ENCODE results near the gene FAM177A1. TPM values are rescaled to one million over a fixed set of nuclear protein-coding genes. Genes with fewer than 3 reads are reported as not detected.

The FAM177A1 gene
- total and polyA plus RNA-seq, 2 of the 13 experiments (the other 11 are each of a cell fraction or from before 2014, with no cell fraction given): 72.9 to 119 TPM

GRCh38 chr14:35046751-35047536 is 872 bp downstream of the FAM177A1 start (continued):
- TF ChIP-seq IRF9 (CRISPR knock-in tag; IDR thresholded peaks at IDR 0.05; ENCODE audit: borderline replicate concordance) (peak; percentile 48), POGZ (CRISPR knock-in tag; IDR thresholded peaks at IDR 0.05) (no peak), ZNF629 (CRISPR knock-in tag; conservative IDR thresholded peaks at IDR 0.05) (peak; percentile 98), BORCS8-MEF2B (CRISPR knock-in tag; IDR thresholded peaks at IDR 0.05) (0 out of 2 replicates have a peak, but pooled peaks have one; percentile 2), HOXA9 (CRISPR knock-in tag; IDR thresholded peaks at IDR 0.05; ENCODE audit: borderline replicate concordance) (no peak), ZNF616 (CRISPR knock-in tag; IDR thresholded peaks at IDR 0.05; ENCODE audit: low read depth) (no peak), CC2D1A (CRISPR knock-in tag; IDR thresholded peaks at IDR 0.05) (0 out of 2 replicates have a peak, but pooled peaks have one; percentile 88), CENPBD1 (CRISPR knock-in tag; IDR thresholded peaks at IDR 0.05; ENCODE audit: borderline replicate concordance, low read depth) (0 out of 2 replicates have a peak, but pooled peaks have one; percentile 18), HOXA3 (CRISPR knock-in tag; IDR thresholded peaks at IDR 0.05) (peak; percentile 34; the same call in 1 of the 2 replicates), ZBTB42 (CRISPR knock-in tag; IDR thresholded peaks at IDR 0.05) (0 out of 2 replicates have a peak, but pooled peaks have one; percentile 30), PRPF4 (IDR thresholded peaks at IDR 0.05; ENCODE audit: low read depth, low read length, poor library complexity, severe bottlenecking) (peak; percentile 76), MAFK (conservative IDR thresholded peaks at IDR 0.05 in 1 of 2, IDR thresholded peaks at IDR 0.05 in 1 of 2; ENCODE audit: low read length in 2 of 2) (no peak), ZBTB20 (CRISPR knock-in tag; IDR thresholded peaks at IDR 0.05; ENCODE audit: borderline replicate concordance, low read depth) (no peak; the same call in 1 of the 2 replicates), ZFP41 (CRISPR knock-in tag; IDR thresholded peaks at IDR 0.05; ENCODE audit: borderline replicate concordance) (peak; percentile 89), ZNF317 (CRISPR knock-in tag; IDR thresholded peaks at IDR 0.05) (peak; percentile 1; the same call in 1 of the 2 replicates), ZNF256 (CRISPR knock-in tag; conservative IDR thresholded peaks at IDR 0.05) (no peak), KDM6A (CRISPR knock-in tag; IDR thresholded peaks at IDR 0.05; ENCODE audit: low read depth) (no peak), MTERF4 (CRISPR knock-in tag; IDR thresholded peaks at IDR 0.05) (0 out of 2 replicates have a peak, but pooled peaks have one; percentile 11), ZNF24 (IDR thresholded peaks at IDR 0.05) (no peak), E2F5 (CRISPR knock-in tag; conservative IDR thresholded peaks at IDR 0.05) (no peak), NCOA1 (CRISPR knock-in tag; IDR thresholded peaks at IDR 0.05) (peak; percentile 87), FLYWCH1 (CRISPR knock-in tag; IDR thresholded peaks at IDR 0.05) (peak; percentile 44; the same call in 1 of the 2 replicates), NFE2L1 (CRISPR knock-in tag; IDR thresholded peaks at IDR 0.05; ENCODE audit: borderline replicate concordance) (peak; percentile 75; the same call in 1 of the 2 replicates), NPAS2 (CRISPR knock-in tag; IDR thresholded peaks at IDR 0.05; ENCODE audit: borderline replicate concordance) (0 out of 2 replicates have a peak, but pooled peaks have one; percentile 31), MIER2 (CRISPR knock-in tag; IDR thresholded peaks at IDR 0.05) (peak; percentile 20; the same call in 1 of the 2 replicates)
